Endothelial cell of umbilical vein (primary cell): ENCODE data around the gene DST. TPM values are rescaled to one million over a fixed set of nuclear protein-coding genes. Genes with fewer than 3 reads are reported as not detected.

Experiments
- BruUV-seq: library from RNA; stranded (reverse); fragments of 400-500 nt; replicated peaks from 2 replicates; lab custom pipeline; 2021; lab: Mats Ljungman, UMichigan
- CTCF ChIA-PET: fragments of 300-600, 350-600 bp; sonication (Branson Sonifier 250); formaldehyde crosslinking; loops from one replicate; lab custom pipeline; 2021; ENCODE audit warnings: antibody characterized with exemption, inconsistent platforms; lab: Charles Lee
- POLR2A ChIA-PET: fragments of 300-600, 350-600 bp; sonication (Branson Sonifier 250); formaldehyde crosslinking; loops from one replicate; lab custom pipeline; 2021; ENCODE audit warnings: antibody characterized with exemption, inconsistent platforms; lab: Charles Lee
- DNase-seq: peaks from one replicate; pipeline ENCODE4 v3.0.0-alpha.2; 2011; ENCODE audit warnings: low read depth, low spot score
- FAIRE-seq: peaks from 2 replicates; lab custom pipeline; 2011; peaks lifted over from hg19 to GRCh38; lab: Jason Lieb, UNC
- H2AFZ ChIP-seq: 2 replicates; pipeline ENCODE4 v1.6.0; 2012; ENCODE audit warnings: low read depth, low read length, control low read depth, inconsistent platforms
- H3K27ac ChIP-seq: 2 replicates; pipeline ENCODE4 v1.5.1; 2011; ENCODE audit warnings: low read depth, mild to moderate bottlenecking, control low read depth, low read length, moderate library complexity; ENCODE audit not compliant: insufficient read depth
- H3K27me3 ChIP-seq, 2 experiments: 2 replicates each; pipeline versions ENCODE4 v1.6.0 to v1.6.1; 2011; ENCODE audit warnings: low read length in 2 of 2, mixed read lengths in 1 of 2; ENCODE audit not compliant: control insufficient read depth in 2 of 2, insufficient read depth in 2 of 2
- H3K36me3 ChIP-seq, 2 experiments: 2 replicates in 1 of 2; 3 replicates in 1 of 2; pipeline ENCODE4 v1.5.1; 2011; ENCODE audit warnings: low read length in 2 of 2, mild to moderate bottlenecking in 1 of 2, moderate library complexity in 1 of 2; ENCODE audit not compliant: control insufficient read depth in 2 of 2, insufficient read depth in 2 of 2; ENCODE audit errors: extremely low read depth in 1 of 2
- H3K4me1 ChIP-seq: 3 replicates; pipeline ENCODE4 v1.5.1; 2011; ENCODE audit warnings: mild to moderate bottlenecking, low read length; ENCODE audit not compliant: control insufficient read depth, insufficient read depth; ENCODE audit errors: extremely low read depth
- H3K4me2 ChIP-seq: 2 replicates; pipeline ENCODE4 v1.6.1; 2011; ENCODE audit warnings: low read length, control low read depth, mixed read lengths; ENCODE audit not compliant: insufficient read depth
- H3K4me3 ChIP-seq, 3 experiments: fragments of 200-600 bp in 1 of 3; sonication (generic), shearing (Covaris generic) in 1 of 3; replicated peaks in 1 of 3; 2 replicates each; pipeline ENCODE4 v1.5.1; 2011 to 2016; ENCODE audit warnings: control low read depth in 3 of 3, low read length in 3 of 3, mild to moderate bottlenecking in 2 of 3, inconsistent platforms in 1 of 3, low read depth in 1 of 3, moderate library complexity in 1 of 3; ENCODE audit not compliant: insufficient read depth in 1 of 3
- H3K79me2 ChIP-seq: 2 replicates; pipeline ENCODE4 v1.6.0; 2012; ENCODE audit warnings: low read length, inconsistent platforms; ENCODE audit not compliant: control insufficient read depth, insufficient read depth
- H3K9ac ChIP-seq: replicated peaks from 2 replicates; pipeline ENCODE3; 2011; ENCODE audit warnings: low read length, control low read depth; ENCODE audit not compliant: insufficient read depth; ENCODE audit errors: extremely low read depth
- H3K9me1 ChIP-seq: replicated peaks from 3 replicates; pipeline ENCODE4 v1.6.0; 2011; ENCODE audit warnings: mild to moderate bottlenecking, low read length; ENCODE audit not compliant: control insufficient read depth, insufficient read depth; ENCODE audit errors: extremely low read depth
- H3K9me3 ChIP-seq: replicated peaks from 2 replicates; pipeline ENCODE4 v1.5.1; 2012; ENCODE audit warnings: low read length, inconsistent platforms; ENCODE audit not compliant: control insufficient read depth, insufficient read depth
- H4K20me1 ChIP-seq: replicated peaks from 2 replicates; pipeline ENCODE3; 2011; ENCODE audit warnings: mild to moderate bottlenecking, low read length; ENCODE audit not compliant: control insufficient read depth, insufficient read depth; ENCODE audit errors: extremely low read depth
- CTCF ChIP-seq, 2 donors: IDR thresholded peaks; 1 replicate in 1 of 2; 2 replicates in 1 of 2; pipeline ENCODE4 v1.5.1; 2011; ENCODE audit warnings: low read length in 2 of 2, mild to moderate bottlenecking in 2 of 2, moderate library complexity in 2 of 2, control low read depth in 1 of 2, inconsistent platforms in 1 of 2, low read depth in 1 of 2; ENCODE audit not compliant: insufficient read depth in 1 of 2; ENCODE audit errors: extremely low read depth in 1 of 2
- EZH2 ChIP-seq: IDR thresholded peaks from 2 replicates; pipeline ENCODE4 v1.6.1; 2012; ENCODE audit warnings: borderline replicate concordance, low read depth, mild to moderate bottlenecking, moderate library complexity, low read length, inconsistent platforms; ENCODE audit not compliant: severe bottlenecking
- FOS ChIP-seq: IDR thresholded peaks from 2 replicates; pipeline ENCODE4 v1.6.1; 2011; ENCODE audit warnings: mild to moderate bottlenecking, low read length, moderate library complexity, borderline replicate concordance; ENCODE audit not compliant: insufficient read depth
- GATA2 ChIP-seq: IDR thresholded peaks from 2 replicates; pipeline ENCODE4 v1.7.0; 2011; ENCODE audit warnings: low read depth, mild to moderate bottlenecking, moderate library complexity, mixed read lengths, low read length; ENCODE audit not compliant: insufficient read length, insufficient read depth
- JUN ChIP-seq: IDR thresholded peaks from 2 replicates; pipeline ENCODE4 v1.6.1; 2011; ENCODE audit warnings: borderline replicate concordance, low read depth; ENCODE audit not compliant: insufficient read length, insufficient read depth
- MAX ChIP-seq: IDR thresholded peaks from 2 replicates; pipeline ENCODE4 v1.6.1; 2011; ENCODE audit not compliant: insufficient read depth, insufficient read length
- MYC ChIP-seq: IDR thresholded peaks from one replicate; pipeline ENCODE4 v1.6.1; 2011; ENCODE audit warnings: mild to moderate bottlenecking, low read depth, low read length
- POLR2A ChIP-seq: IDR thresholded peaks from 2 replicates; pipeline ENCODE4 v1.6.1; 2012; ENCODE audit warnings: low read depth, mild to moderate bottlenecking, control low read depth, low read length
- POLR2AphosphoS5 ChIP-seq: IDR thresholded peaks from 2 replicates; pipeline ENCODE4 v1.6.1; 2012; ENCODE audit warnings: low read depth, mild to moderate bottlenecking, control low read depth, low read length, moderate library complexity; ENCODE audit not compliant: insufficient read depth
- dilution Hi-C: fragments of 300-500 bp; cut with MboI; formaldehyde crosslinking; loops from one replicate; pipeline ENCODE4 v1.15.0; 2019; ENCODE audit warnings: low sequenced_read_pairs; ENCODE audit not compliant: extremely low pct_ligation_motif_present
- intact Hi-C: fragments of 100-400 bp; cut with micrococcal nuclease; formaldehyde crosslinking; loops from one replicate; pipeline ENCODE4 v1.10.0; 2022
- polyA plus RNA-seq, 4 experiments: library from polyadenylated mRNA; depleted of rRNA in 3 of 4; stranded (reverse) in 3 of 4; unstranded in 1 of 4; fragments of >200 nt; gene quantifications; 2 replicates each; pipeline versions ENCODE4 v1.2.1 to v1.2.3, GENCODE V29; 2011 to 2012; ENCODE audit warnings: missing spikeins in 1 of 4
- total RNA-seq: library from RNA; stranded (reverse); gene quantifications from 2 replicates; pipeline ENCODE4 v1.2.3, GENCODE V29; 2021

The DST gene
- total and polyA plus RNA-seq, 2 donors (not counting 3 experiments of a cell fraction or from before 2014, with no cell fraction given), result 62.3 to 253 TPM

- ChIA-PET POLR2A (no interaction called here), CTCF (interaction anchor here (0.5 kb wide), 1 partner anchor 26 kb away, joined by 3 read pairs; no protein-coding TSS in a partner anchor)
- no peaks in the 10 kb centered on the region for H3K79me2 ChIP-seq
- no peak overlapping the region for H3K27ac ChIP-seq
- H3K4me1 ChIP-seq, result no peaks in the 10 kb centered on the region
- dilution Hi-C loops (no loop called here), intact Hi-C loops (no loop called here)
- no peak overlapping the region for H2AFZ ChIP-seq
- FAIRE-seq (no peak), DNase-seq (no peak)
- H3K9me3 ChIP-seq, result no peaks in the 10 kb centered on the region
- TF ChIP-seq FOS (no peak), MYC (no peak), GATA2 (no peak), MAX (no peak), POLR2AphosphoS5 (no peak), JUN (no peak), EZH2 (no peak), CTCF (IDR thresholded peaks at IDR 0.05; ENCODE audit: extremely low read depth in 1 of 2, insufficient read depth in 1 of 2, low read depth in 1 of 2, low read length in 2 of 2) (no peak), POLR2A (no peak)
- no peak overlapping the region for H3K9ac ChIP-seq
- no peak overlapping the region for H3K4me3 ChIP-seq
- H4K20me1 ChIP-seq, result no peaks in the 10 kb centered on the region
- no peaks in the 10 kb centered on the region for H3K36me3 ChIP-seq
- no peaks in the 10 kb centered on the region for H3K9me1 ChIP-seq
- no TSS peak for BruUV-seq
- no peak overlapping the region for H3K4me2 ChIP-seq
- no peaks in the 10 kb centered on the region for H3K27me3 ChIP-seq
These were observed 211.8 kb downstream of the DST start for GRCh38 chr6:56430629-56431600.
